GM21367 (cell line): ENCODE data around the gene MKLN1.
"Not testable (repeated sequence)": the region's sequence is repeated elsewhere in the genome, so short reads cannot be mapped to it uniquely, and the experiment has no call there.

Experiments
- ATAC-seq: cut with Tn5 transposase; IDR thresholded peaks from one replicate; pipeline ENCODE4 v1.9.1; 2021; ENCODE audit not compliant: unreplicated experiment

MKLN1 gene

GRCh38 chr7:131497454-131497853 lies 169.8 kb downstream of the MKLN1 start:
- ATAC-seq, result no peak

DNA sequence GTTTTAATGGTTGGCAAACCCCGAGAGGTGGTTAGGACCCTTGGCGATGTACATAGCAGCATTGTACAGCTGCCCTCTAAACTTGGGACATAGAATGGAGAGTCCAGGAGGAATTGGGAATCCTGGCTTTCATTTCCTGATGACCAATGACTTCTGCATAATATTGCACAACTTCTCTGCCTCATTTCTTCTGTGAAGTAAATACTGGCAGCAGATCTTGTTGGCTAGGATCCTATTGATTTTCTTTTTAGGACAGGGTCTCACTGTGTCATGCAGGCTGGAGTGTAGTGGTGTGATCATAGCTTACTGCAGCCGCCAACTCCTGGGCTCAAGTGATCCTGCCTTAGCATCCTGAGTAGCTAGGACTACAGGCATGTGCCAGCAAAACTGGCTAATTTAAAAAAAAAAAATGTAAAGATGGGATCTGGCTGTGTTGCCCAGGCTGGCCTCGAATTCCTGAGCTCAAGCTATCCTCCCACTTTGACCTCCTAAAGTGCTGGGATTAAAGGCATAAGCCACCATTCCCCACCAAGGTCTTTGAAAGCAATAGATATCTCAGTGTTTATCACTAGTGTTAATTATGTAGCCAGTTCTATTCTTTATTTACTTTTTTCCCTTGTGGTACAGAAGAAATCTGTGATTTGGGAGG lies 170.7 kb downstream of the MKLN1 start:
- no peak for ATAC-seq

DNA sequence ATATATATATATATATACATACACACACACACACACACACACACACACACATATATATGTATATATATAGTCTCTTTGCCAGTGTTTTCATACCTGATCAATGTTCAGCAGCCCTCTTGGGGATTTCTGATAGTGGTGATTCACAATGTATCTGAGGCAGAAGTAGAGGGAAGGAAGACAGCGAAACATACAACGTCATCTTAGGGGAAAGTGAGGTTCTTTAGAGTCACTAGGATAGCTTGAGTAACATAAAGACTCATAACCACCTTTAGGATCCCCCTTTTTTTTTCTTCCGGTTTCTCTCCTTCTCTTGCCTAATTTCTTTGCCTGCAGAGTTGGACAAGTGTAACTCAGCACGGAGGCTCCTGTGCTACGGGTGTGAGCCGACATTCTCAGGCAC lies 172.1 kb downstream of the MKLN1 start:
- no peak for ATAC-seq

DNA sequence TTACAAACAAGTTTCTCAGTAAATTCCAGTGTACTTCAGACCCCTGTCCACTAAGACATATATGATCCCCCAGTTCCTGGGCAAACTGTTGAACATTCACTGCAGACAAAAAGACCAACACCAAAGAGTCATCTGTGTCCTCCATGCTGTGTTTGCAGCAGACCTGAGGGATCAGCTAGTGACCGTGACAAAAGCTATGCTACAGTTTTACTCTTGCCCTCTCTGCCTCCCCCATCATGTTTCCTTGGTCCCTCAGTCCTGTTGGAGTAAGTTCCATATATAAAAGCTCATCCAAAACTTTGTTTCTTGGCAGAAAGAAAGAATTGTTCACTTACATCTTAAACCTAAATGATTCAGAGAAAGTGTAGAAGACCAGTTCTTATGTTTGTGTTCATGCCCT lies 172.7 kb downstream of the MKLN1 start:
- no peak for ATAC-seq

- peak; percentile 75 for ATAC-seq
Measured at GRCh38 chr7:131501422-131501821, 173.7 kb downstream of the MKLN1 start.

DNA sequence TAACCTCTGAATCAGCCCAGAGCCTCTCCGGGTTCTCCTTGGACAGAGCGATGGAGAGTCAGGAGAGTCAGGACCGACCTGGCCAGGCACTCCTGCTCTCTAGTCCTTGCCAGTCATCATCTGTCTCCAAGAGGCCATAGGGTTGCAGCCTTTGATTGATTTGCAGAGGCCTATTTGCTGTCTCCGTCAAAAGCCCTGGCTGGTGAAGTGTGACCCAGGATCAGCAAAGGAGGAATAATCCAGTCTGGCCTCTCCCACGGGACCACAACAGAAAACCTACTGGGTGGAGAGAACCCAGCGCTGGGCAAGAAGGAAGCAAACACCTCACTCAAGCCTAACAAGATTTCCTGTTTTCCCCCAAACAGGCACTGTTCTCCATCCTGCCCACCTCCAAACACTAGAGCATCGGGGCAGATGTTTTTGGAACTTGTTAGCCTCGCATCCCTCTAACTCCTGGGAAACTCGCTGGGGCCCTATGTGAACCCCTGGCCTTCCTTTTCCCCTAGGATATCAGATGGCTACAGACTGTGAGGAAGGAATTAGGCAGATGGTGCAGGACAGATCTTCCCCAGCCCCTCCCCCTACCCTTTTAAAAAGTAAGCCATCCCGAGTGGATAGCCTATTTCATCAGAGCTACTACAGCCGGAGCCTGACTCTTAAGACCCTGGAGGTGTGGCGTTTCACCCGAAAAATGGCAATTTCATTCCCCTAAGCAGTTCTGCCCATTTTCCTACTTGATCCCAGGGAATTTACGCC lies 174.4 kb downstream of the MKLN1 start:
- no peak for ATAC-seq

GRCh38 chr7:131502810-131503508 lies 175.3 kb downstream of the MKLN1 start:
- ATAC-seq, result no peak

DNA sequence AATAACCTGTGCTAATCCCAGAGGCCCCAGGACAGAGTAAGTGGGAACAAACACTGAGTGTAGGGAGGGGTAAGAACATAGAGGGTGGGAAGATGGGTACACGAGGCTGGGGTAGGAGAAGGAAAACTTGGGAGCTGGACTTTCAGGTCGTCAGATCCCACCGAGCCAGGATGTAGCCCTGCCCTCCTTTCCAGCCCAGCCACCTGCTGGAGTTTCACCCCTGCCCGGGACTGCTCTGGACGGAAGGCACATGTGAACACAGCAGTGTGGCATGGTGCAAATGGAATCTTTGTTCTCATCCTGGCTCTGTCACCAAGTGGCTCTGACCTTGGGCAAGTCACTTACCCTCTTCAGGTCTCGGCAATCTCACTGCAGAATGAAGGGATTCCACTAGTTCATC lies 176.0 kb downstream of the MKLN1 start:
- no peak for ATAC-seq

- ATAC-seq, result no peak
Measured at GRCh38 chr7:131504157-131504899, 176.7 kb downstream of the MKLN1 start.

- not testable (repeated sequence) for ATAC-seq
Measured at GRCh38 chr7:131505037-131505620, 177.5 kb downstream of the MKLN1 start.

DNA sequence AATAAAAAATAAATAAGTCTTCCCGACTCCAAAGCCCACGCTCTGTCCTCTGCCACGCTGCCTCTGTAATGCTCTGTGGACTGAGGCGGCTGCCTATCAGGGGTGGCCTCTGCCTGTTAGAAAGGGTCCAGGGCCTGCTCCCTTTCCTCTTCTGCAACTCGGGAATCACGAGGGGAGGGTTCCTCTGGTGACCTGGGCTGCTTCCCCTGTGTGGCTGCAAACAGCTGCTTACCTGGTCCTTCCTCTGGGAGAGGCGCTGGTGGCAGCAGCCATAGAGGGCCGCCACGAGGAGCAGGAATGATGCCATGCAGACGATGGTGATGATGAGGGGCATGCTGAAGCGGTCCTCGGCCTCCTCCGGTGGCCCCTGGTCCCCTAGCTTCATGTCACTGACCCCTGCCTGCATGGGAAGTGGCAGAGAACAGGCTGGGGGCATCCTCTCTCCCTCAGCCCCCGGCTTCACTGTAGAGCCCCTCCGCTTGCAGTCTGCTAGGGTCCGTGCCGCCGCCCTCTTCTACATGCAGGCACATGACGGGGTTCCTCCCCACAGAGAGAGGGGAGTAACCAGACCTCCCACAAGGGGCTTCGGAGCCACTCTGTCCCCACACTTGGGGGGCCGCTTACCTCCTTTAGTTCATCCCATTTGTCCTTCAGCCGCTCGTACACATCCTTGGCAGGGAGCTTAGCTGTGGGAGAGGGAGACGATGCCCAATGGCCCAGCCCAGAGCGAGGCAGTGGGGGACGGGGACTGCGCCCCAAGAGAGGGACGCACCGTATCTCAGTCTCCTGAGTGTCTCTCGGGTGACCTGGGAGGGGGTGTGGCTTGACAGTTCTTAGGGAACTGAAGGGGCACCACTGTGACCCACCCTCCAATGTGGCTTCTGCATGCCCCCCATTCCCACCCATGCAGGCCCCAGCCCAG lies 178.2 kb downstream of the MKLN1 start:
- no peak for ATAC-seq

GRCh38 chr7:131506597-131506996 lies 178.9 kb downstream of the MKLN1 start:
- no peak for ATAC-seq

DNA sequence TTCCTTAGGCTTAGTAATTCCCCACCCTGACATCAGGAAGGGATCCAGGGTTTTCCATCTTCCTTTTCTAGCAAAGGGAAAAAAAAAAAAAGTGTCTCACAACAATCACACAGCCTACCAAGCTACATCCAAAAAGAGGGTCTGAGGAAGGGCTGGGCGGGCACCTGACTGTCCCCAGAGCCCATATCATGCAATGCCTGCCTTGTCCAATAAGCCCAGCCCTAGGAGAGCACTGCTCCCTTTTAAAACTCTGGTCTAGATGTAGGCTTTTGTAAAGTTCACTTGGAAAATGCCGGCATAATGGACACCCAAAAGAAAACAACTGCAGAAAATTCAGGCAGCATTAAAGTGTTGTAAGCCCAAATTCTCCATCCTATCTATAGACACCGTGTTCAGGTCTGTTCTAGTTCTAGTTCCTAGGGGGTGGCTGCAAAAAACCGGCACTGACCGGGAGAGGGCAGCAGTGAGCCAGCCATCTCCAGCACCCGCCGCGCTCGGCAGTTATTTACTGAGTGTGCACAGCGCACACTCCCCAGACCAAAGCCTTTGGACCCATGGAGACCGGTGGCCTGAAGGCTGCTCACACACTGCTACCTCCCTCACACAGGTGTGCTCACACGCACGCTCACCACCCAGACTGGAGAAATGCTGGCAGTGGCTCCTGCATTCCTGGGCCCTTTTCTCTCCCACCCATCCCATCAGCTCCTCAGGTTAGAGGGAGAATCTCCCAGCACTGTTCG lies 180.1 kb downstream of the MKLN1 start:
- no peak for ATAC-seq

DNA sequence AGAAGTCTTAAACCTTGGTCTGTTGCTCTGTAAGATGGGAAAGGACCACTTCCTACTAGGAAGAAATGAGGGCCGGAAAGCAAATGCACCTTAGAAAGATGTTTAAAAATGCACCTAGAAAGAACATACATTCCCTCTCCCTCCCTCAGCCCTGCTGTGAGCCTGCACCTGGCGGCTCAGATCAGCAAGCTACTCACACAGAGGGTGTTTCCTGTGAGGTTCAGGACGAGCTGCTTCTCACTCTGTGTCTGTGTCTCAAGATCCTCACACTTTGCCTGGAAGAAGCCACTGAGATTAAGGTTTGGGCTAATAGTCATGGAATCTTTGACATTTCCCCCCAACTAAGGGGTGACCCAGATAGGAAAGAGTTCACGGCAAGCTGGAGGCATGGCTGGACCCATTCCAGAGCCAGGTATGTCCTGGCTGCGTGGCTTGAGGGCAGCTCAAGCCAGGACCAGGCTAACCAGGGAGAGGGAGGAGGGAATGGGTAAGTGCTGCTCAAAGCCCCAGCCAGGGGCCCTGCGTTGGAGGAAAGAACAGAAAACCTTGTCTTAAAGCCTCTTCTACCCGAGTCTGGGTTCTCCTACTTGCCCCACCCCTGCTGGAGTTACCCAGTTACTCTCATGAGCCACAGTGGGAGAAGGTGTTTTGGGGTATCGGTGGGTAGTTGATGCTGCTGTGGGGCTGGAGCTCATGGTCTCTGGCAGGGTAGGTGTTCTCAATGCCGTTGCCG lies 181.2 kb downstream of the MKLN1 start:
- ATAC-seq, result no peak

DNA sequence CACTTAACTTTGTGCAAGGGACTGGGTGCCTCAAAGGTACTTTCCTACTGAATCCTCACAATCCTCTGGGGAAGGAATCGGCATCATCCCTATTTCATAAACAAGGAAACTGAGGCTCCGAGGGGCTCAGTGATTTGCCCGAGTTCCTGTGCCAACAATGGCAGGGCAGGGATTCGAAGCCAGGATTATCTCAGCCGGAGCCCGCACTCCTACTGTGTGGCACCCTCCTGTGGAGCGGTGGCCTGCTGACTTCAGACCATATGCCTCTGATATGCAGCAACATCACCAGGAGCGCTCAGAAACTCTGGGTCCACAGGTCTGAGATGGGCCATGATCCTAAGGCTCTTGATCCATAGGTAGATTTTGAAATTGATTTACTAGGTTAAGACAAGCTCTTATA lies 182.1 kb downstream of the MKLN1 start:
- ATAC-seq, result no peak

- no peak for ATAC-seq
Measured at GRCh38 chr7:131511071-131511470, 183.4 kb downstream of the MKLN1 start.

DNA sequence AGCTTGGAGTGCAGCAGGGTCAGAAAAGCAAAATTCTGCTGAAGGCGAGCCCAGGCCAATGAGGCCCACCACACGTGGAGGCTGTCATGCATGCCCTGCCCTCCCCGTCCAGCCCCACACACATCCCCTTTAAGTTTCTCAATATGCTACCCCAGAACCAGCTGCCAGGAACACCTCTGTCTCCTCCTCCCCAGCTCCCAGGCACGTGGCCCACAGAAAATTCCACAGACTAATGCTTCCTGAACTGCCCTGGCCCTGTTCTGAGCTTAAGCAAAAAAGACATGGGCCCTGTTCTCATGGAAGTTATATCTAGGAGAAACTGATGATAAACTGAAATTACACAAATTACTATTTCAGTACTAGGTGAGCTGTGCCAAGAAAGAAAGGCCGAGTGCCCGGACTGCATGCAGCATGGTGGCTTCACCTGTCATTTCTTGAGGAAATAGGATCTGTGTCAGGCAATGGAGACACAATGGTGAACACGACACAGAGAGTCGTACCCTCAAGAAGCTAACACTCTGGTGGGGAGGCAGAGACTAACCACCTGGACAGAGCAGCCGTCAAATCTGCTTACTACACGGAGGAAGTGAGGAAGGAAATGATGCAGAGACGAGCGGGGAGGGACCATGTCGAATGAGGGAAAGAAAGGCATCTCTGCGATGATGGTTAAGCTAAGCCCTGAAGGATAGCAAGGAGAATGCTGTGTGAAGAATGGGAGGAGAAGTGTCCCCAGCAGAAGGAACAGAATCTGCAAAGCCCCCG lies 184.3 kb downstream of the MKLN1 start:
- ATAC-seq, result no peak
